ENCODE data around the gene ELP5. TPM values are rescaled to one million over a fixed set of nuclear protein-coding genes. Genes with fewer than 3 reads are reported as not detected.

The ELP5 gene
- total and polyA plus RNA-seq, 10 of the 15 experiments (the other 5 are each of a cell fraction or from before 2014, with no cell fraction given), result 41.1 to 109 (median 77.5) TPM

DNA sequence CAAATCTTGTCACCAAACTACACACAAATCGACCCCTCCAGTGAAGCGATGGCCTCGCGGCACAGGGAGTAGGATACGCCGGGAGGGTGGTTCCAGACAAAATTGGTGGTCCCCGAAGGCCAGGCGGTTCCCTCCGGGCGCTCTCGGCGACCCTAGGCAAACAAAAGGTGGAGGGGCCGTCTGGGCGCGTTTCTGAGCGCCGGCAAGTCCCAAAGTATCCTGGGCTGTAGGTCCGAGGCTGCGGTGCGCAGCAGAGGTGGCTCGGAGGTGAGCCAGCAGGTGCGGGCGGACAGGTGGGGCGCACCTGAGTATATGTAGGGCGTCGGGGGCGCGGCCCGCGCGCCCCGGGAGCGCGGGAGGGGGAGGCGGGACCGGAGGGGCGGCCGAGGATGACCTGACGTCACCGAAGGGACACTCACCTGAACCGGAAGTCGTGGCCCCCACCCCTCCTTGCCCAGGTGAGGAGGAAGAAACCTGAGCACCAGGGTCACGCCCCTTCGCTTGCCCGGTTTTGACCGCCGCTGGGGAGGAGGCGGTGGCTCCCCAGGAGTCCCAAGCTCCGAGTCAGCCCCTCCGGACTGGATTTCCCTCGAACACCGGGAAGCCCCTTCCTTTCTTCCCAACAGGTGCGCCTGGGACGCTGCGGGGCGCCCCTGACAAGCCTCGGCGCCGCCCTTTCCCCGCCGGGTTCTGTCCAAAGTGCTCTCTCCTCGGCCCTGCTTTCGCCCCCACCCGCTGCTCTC, 10.3 kb downstream of the ELP5 start, which contains the start of gene CLDN7:
TSS of gene CLDN7 (minus strand) at position 287 of the 743 bp plus-strand sequence. CDS start 435 bp downstream, outside the sequence.
- no peaks in the 10 kb centered on the region for H3K9me3 ChIP-seq (replicated peaks; ENCODE audit: control insufficient read depth, insufficient read depth, low read length)
- H3K4me3 ChIP-seq, result peak within 1 kb of the TSS; percentile 64
- H3K4me1 ChIP-seq (ENCODE audit: control insufficient read depth, insufficient read depth, low read length), result peaks cover 17% of the 10 kb centered on the region
- H3K27me3 ChIP-seq (replicated peaks in 1 of 2; ENCODE audit: control insufficient read depth in 2 of 2, insufficient read depth in 2 of 2, low read length in 1 of 2), result peaks cover 3 to 5% of the 10 kb centered on the region in 2 experiments; a peak in 2 of 4 replicates
- H3K79me2 ChIP-seq (ENCODE audit: control insufficient read depth, insufficient read depth, low read length), result no peaks in the 10 kb centered on the region
- no peak for DNase-seq (ENCODE audit: low read depth, low spot score)
- no peak for ATAC-seq
- peak within 1 kb of the TSS; percentile 65 for H2AFZ ChIP-seq (ENCODE audit: control insufficient read depth, low read depth, low read length)
- peak within 1 kb of the TSS; percentile 86 for H3K4me2 ChIP-seq (ENCODE audit: control insufficient read depth, insufficient read depth)
- H3K27ac ChIP-seq (ENCODE audit: control insufficient read depth, insufficient read depth), result no peak within 1 kb of the TSS
- peaks cover 0 to 3% of the 10 kb centered on the region in 2 experiments; a peak in 1 of 4 replicates for H3K36me3 ChIP-seq (ENCODE audit: control insufficient read depth in 2 of 2, insufficient read depth in 2 of 2, low read length in 1 of 2)
- ChIA-PET CTCF (no interaction called here), SMC1A (ENCODE audit: uncharacterized antibody, unreplicated experiment) (no interaction called here), POLR2A (no interaction called here), RAD21 (ENCODE audit: unreplicated experiment) (no interaction called here)
- intact Hi-C loops (cut with micrococcal nuclease; ENCODE audit: unreplicated experiment) (no loop called here), in situ Hi-C loops (cut with MboI) (no loop called here)
- TF ChIP-seq KAT2A (conservative IDR thresholded peaks at IDR 0.05; ENCODE audit: control insufficient read depth, low read depth, low read length) (no peak), SUZ12 (IDR thresholded peaks at IDR 0.05; ENCODE audit: unreplicated experiment) (peak; percentile 14)
- 28% methylated on average over 47 of the region's 64 CpGs for WGBS (ENCODE audit: insufficient coverage, insufficient replicate concordance, low lambda C conversion rate, missing lambda C conversion rate)
- FAIRE-seq, result no peak
- H4K20me1 ChIP-seq (ENCODE audit: control insufficient read depth, insufficient read depth), result no peaks in the 10 kb centered on the region
- BruUV-seq (replicated peaks), result no TSS peak
- H3K9ac ChIP-seq (ENCODE audit: control insufficient read depth, insufficient read depth, low read length), result peak within 1 kb of the TSS; percentile 43

DNA sequence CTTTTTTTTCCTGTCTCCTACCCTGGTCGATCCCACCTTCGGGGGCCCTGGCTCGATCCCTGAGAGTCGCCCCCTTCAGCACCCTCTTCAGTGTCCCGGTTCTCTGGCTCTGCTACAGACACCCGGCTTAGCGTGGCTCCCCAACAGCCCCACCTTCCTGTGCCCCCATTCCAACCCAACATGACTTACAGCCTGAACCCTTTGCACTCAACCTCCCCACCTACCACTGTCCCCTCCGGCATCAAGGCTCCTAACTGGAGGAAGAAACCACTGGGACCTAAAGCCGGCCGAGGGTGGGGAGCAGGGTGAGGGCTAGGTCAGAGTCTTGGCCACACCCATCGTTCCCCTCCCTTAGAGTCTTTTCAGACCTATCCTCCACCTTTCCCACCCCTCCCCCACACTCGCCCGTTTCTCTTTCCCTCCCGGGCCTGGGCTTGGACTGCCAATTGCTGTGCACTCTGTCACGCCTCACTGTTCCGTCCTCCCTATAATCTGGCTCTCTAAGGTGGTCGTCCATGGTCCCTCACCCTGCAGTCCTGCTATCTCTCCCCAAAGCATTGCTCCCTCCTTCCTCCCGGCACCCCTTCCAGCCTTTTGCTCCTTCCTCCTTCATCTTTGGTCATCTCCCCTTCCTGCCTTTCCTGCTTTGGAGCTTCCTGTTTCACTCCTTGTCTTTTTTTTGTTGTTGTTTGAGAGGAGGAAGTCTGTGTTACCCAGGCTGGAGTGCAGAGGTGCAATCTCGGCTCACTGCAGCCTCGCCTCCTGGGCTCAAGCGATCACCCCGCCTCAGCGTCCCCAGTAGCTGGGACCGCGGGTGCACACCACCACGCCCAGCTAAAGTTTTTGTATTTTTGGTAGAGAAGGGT, 11.2 kb downstream of the ELP5 start:
- no peak overlapping the region for H3K9ac ChIP-seq (ENCODE audit: control insufficient read depth, insufficient read depth, low read length)
- no peak overlapping the region for H3K4me3 ChIP-seq
- H3K27me3 ChIP-seq (replicated peaks in 1 of 2; ENCODE audit: control insufficient read depth in 2 of 2, insufficient read depth in 2 of 2, low read length in 1 of 2), result peaks cover 3 to 5% of the 10 kb centered on the region in 2 experiments; a peak in 2 of 4 replicates
- peaks cover 17% of the 10 kb centered on the region for H3K4me1 ChIP-seq (ENCODE audit: control insufficient read depth, insufficient read depth, low read length)
- H3K9me3 ChIP-seq (replicated peaks; ENCODE audit: control insufficient read depth, insufficient read depth, low read length), result no peaks in the 10 kb centered on the region
- BruUV-seq (replicated peaks), result no TSS peak
- FAIRE-seq (no peak), ATAC-seq (peak; percentile 32), DNase-seq (ENCODE audit: low read depth, low spot score) (no peak)
- no peaks in the 10 kb centered on the region for H4K20me1 ChIP-seq (ENCODE audit: control insufficient read depth, insufficient read depth)
- CTCF ChIA-PET, result interaction anchor here (1.1 kb wide), 1 partner anchor 42 kb away, joined by 4 read pairs; no protein-coding TSS in a partner anchor
- POLR2A ChIA-PET, result interaction anchor here (0.6 to 0.7 kb wide), 2 partner anchors 67 to 99 kb away, joined by 3 to 6 read pairs; no protein-coding TSS in a partner anchor
- TF ChIP-seq MTA2 (IDR thresholded peaks at IDR 0.05; ENCODE audit: low read depth) (no peak), SUZ12 (IDR thresholded peaks at IDR 0.05; ENCODE audit: unreplicated experiment) (peak; percentile 39)
- SMC1A ChIA-PET (ENCODE audit: uncharacterized antibody, unreplicated experiment), result interaction anchor here (0.8 kb wide), 1 partner anchor 9 kb away, joined by 6 read pairs; no protein-coding TSS in a partner anchor
- WGBS (ENCODE audit: insufficient coverage, insufficient replicate concordance, low lambda C conversion rate, missing lambda C conversion rate), result 4% methylated on average over 26 of the region's 26 CpGs
- intact Hi-C loops (cut with micrococcal nuclease; ENCODE audit: unreplicated experiment), result no loop called here
- peak overlapping the region; percentile 69 for H3K4me2 ChIP-seq (ENCODE audit: control insufficient read depth, insufficient read depth)
- H3K27ac ChIP-seq (ENCODE audit: control insufficient read depth, insufficient read depth), result no peak overlapping the region
- in situ Hi-C loops (cut with MboI), result no loop called here
- H3K79me2 ChIP-seq (ENCODE audit: control insufficient read depth, insufficient read depth, low read length), result no peaks in the 10 kb centered on the region
- RAD21 ChIA-PET (ENCODE audit: unreplicated experiment), result no interaction called here
- peak overlapping the region; percentile 51 for H2AFZ ChIP-seq (ENCODE audit: control insufficient read depth, low read depth, low read length)
- no peaks in the 10 kb centered on the region; a peak in 1 of 4 replicates for H3K36me3 ChIP-seq (ENCODE audit: control insufficient read depth in 2 of 2, insufficient read depth in 2 of 2, low read length in 1 of 2)
